MM.1S (cell line): Measurements from ENCODE around the gene GALNT7.
"Not testable (repeated sequence)": the region's sequence is repeated elsewhere in the genome, so short reads cannot be mapped to it uniquely, and the experiment has no call there.

Source experiments
- DNase-seq: peaks from one replicate; pipeline ENCODE4 v3.0.0-alpha.2; 2015
- H2AFZ ChIP-seq: fragments of 300-600 bp; sonication (generic); 2 replicates; pipeline ENCODE4 v1.6.0; 2016; ENCODE audit warnings: antibody characterized with exemption, low read length
- H3F3A ChIP-seq: fragments of 300-600 bp; sonication (generic); 2 replicates; pipeline ENCODE4 v1.6.1; 2016; ENCODE audit warnings: mild to moderate bottlenecking, antibody characterized with exemption, low read length, moderate library complexity, mixed read lengths; ENCODE audit not compliant: insufficient read depth
- H3K27ac ChIP-seq: fragments of 300-600 bp; sonication (generic); 2 replicates; pipeline ENCODE4 v1.5.1; 2016; ENCODE audit warnings: mild to moderate bottlenecking, low read length
- H3K27me3 ChIP-seq: fragments of 300-600 bp; sonication (generic); replicated peaks from 2 replicates; pipeline ENCODE4 v1.6.0; 2016; ENCODE audit warnings: low read length; ENCODE audit not compliant: insufficient read depth
- H3K36me3 ChIP-seq: fragments of 300-600 bp; sonication (generic); replicated peaks from 2 replicates; pipeline ENCODE4 v1.6.1; 2016; ENCODE audit warnings: mild to moderate bottlenecking, low read length, mixed read lengths; ENCODE audit not compliant: insufficient read depth
- H3K4me1 ChIP-seq: fragments of 300-600 bp; sonication (generic); 2 replicates; pipeline ENCODE4 v1.6.1; 2016; ENCODE audit warnings: low read length, mixed read lengths
- H3K4me2 ChIP-seq: fragments of 300-600 bp; sonication (generic); 2 replicates; pipeline ENCODE4 v1.6.0; 2016; ENCODE audit warnings: low read depth, low read length
- H3K4me3 ChIP-seq: fragments of 300-600 bp; sonication (generic); 2 replicates; pipeline ENCODE4 v1.5.1; 2016; ENCODE audit warnings: low read length, mixed read lengths
- H3K79me2 ChIP-seq: fragments of 300-600 bp; sonication (generic); 2 replicates; pipeline ENCODE4 v1.6.1; 2016; ENCODE audit warnings: mixed run types, low read length, mixed read lengths
- H3K9ac ChIP-seq: fragments of 300-600 bp; sonication (generic); 2 replicates; pipeline ENCODE4 v1.6.1; 2016; ENCODE audit warnings: low read length, mixed read lengths
- H3K9me2 ChIP-seq: fragments of 300-600 bp; sonication (generic); replicated peaks from 2 replicates; pipeline ENCODE4 v1.6.1; 2016; ENCODE audit warnings: mild to moderate bottlenecking, low read length, mixed read lengths; ENCODE audit not compliant: insufficient read depth
- H3K9me3 ChIP-seq: fragments of 300-600 bp; sonication (generic); replicated peaks from 2 replicates; pipeline ENCODE4 v1.6.1; 2016; ENCODE audit warnings: mild to moderate bottlenecking, low read length, mixed read lengths; ENCODE audit not compliant: insufficient read depth
- H4K20me1 ChIP-seq: fragments of 300-600 bp; sonication (generic); 2 replicates; pipeline ENCODE4 v1.6.1; 2016; ENCODE audit warnings: mild to moderate bottlenecking, low read length, moderate library complexity, mixed read lengths; ENCODE audit not compliant: insufficient read depth
- CTCF ChIP-seq: fragments of 300-600 bp; sonication (generic); IDR thresholded peaks from 2 replicates; pipeline ENCODE4 v1.5.1; 2016; ENCODE audit warnings: antibody characterized with exemption, low read length, mixed read lengths
- EZH2 ChIP-seq: fragments of 300-600 bp; sonication (generic); optimal IDR thresholded peaks from 2 replicates; pipeline ENCODE3; 2017; ENCODE audit warnings: low read depth, mild to moderate bottlenecking, antibody characterized with exemption, low read length, mixed read lengths
- EZH2phosphoT487 ChIP-seq: fragments of 300-600 bp; sonication (generic); IDR thresholded peaks from 2 replicates; pipeline ENCODE4 v1.6.1; 2018; ENCODE audit warnings: antibody characterized with exemption, low read length

GALNT7 gene

GRCh38 chr4:173168396-173169177 is at the start of gene GALNT7:
TSS of gene GALNT7 (plus strand) at chr4:173168811. CDS start at chr4:173168836, 25 bp downstream.
- 0 out of 2 replicates have a peak, but pooled peaks cover 11% of the 10 kb centered on the region for H3F3A ChIP-seq
- peak within 1 kb of the TSS; percentile 64; the same call in 1 of the 2 replicates for H3K27ac ChIP-seq
- H3K9me3 ChIP-seq: no peaks in the 10 kb centered on the region
- peak; percentile 58 for DNase-seq
- H4K20me1 ChIP-seq: no peaks in the 10 kb centered on the region
- peaks cover 37% of the 10 kb centered on the region for H3K79me2 ChIP-seq
- no peaks in the 10 kb centered on the region for H3K9me2 ChIP-seq
- H2AFZ ChIP-seq: peak within 1 kb of the TSS; percentile 94
- peak within 1 kb of the TSS; percentile 67 for H3K9ac ChIP-seq
- H3K4me1 ChIP-seq: peaks cover 15% of the 10 kb centered on the region
- peak within 1 kb of the TSS; percentile 94 for H3K4me2 ChIP-seq
- TF ChIP-seq EZH2: no peak
- TF ChIP-seq EZH2phosphoT487: no peak
- no peak for TF ChIP-seq CTCF
- H3K27me3 ChIP-seq: no peaks in the 10 kb centered on the region
- peak within 1 kb of the TSS; percentile 88 for H3K4me3 ChIP-seq
- H3K36me3 ChIP-seq: no peaks in the 10 kb centered on the region

- not testable (repeated sequence) for H3K9ac ChIP-seq, H3K27me3 ChIP-seq, DNase-seq, H3K27ac ChIP-seq, H3K9me3 ChIP-seq, H3K79me2 ChIP-seq, H3K4me2 ChIP-seq, H3K4me3 ChIP-seq, H2AFZ ChIP-seq, H3F3A ChIP-seq, H3K36me3 ChIP-seq, H4K20me1 ChIP-seq, H3K9me2 ChIP-seq
- peaks cover 12% of the 10 kb centered on the region for H3K4me1 ChIP-seq
These were observed 49.8 kb upstream of the GALNT7 start for GRCh38 chr4:173118819-173119218.

GRCh38 chr4:173119818-173120217 is 48.8 kb upstream of the GALNT7 start:
- no peak overlapping the region for H3K27ac ChIP-seq
- no peak overlapping the region for H3K9ac ChIP-seq
- H4K20me1 ChIP-seq: no peaks in the 10 kb centered on the region
- H3K4me3 ChIP-seq: no peak overlapping the region
- H3K36me3 ChIP-seq: no peaks in the 10 kb centered on the region
- no peak overlapping the region for H3K4me2 ChIP-seq
- no peaks in the 10 kb centered on the region for H3K27me3 ChIP-seq
- no peak for DNase-seq
- no peaks in the 10 kb centered on the region for H3K9me3 ChIP-seq
- H3F3A ChIP-seq: peaks cover 7% of the 10 kb centered on the region; the same call in 1 of the 2 replicates
- no peaks in the 10 kb centered on the region for H3K79me2 ChIP-seq
- TF ChIP-seq EZH2 (no peak), CTCF (no peak), EZH2phosphoT487 (no peak)
- peaks cover 12% of the 10 kb centered on the region for H3K4me1 ChIP-seq
- no peaks in the 10 kb centered on the region for H3K9me2 ChIP-seq
- no peak overlapping the region for H2AFZ ChIP-seq

- Histone ChIP-seq H2AFZ (no peak overlapping the region), H3K27ac (peak overlapping the region; percentile 31; the same call in 1 of the 2 replicates), H3K9me2 (no peaks in the 10 kb centered on the region), H3K9me3 (no peaks in the 10 kb centered on the region), H3K9ac (no peak overlapping the region), H3K4me1 (peaks cover 12% of the 10 kb centered on the region), H3K4me2 (peak overlapping the region; percentile 22), H4K20me1 (no peaks in the 10 kb centered on the region), H3K36me3 (no peaks in the 10 kb centered on the region), H3K79me2 (no peaks in the 10 kb centered on the region), H3K4me3 (no peak overlapping the region), H3F3A (peaks cover 7% of the 10 kb centered on the region; the same call in 1 of the 2 replicates), H3K27me3 (no peaks in the 10 kb centered on the region)
- TF ChIP-seq EZH2 (no peak), EZH2phosphoT487 (no peak), CTCF (no peak)
- peak; percentile 88 for DNase-seq
These were observed 47.5 kb upstream of the GALNT7 start for GRCh38 chr4:173121076-173121561.
